ENCODE data around the gene TANC1. TPM values are rescaled to one million over a fixed set of nuclear protein-coding genes. Genes with fewer than 3 reads are reported as not detected.

The TANC1 gene
- total and polyA plus RNA-seq, 2 of the 4 experiments (the other 2 are of a cell fraction): 10.2 to 12.9 TPM

- POLR2A ChIA-PET (ENCODE audit: unreplicated experiment): interaction anchor here (0.7 kb wide), 1 partner anchor 13 kb away, joined by 5 read pairs; no protein-coding TSS in a partner anchor
- Histone ChIP-seq H3K18ac (ENCODE audit: low read depth, low read length) (0 out of 2 replicates have a peak overlapping the region, but pooled peaks have one; percentile 11), H4K20me1 (ENCODE audit: insufficient read depth, low read length) (peaks cover 11% of the 10 kb centered on the region; the same call in 1 of the 2 replicates), H3K27ac (ENCODE audit: insufficient read depth, low read length) (peak overlapping the region; percentile 53), H3K27me3 (ENCODE audit: control insufficient read depth, insufficient read depth, low read length) (no peaks in the 10 kb centered on the region), H4K8ac (ENCODE audit: low read depth in 2 of 2, low read length in 2 of 2) (peak overlapping the region; percentile 27 to 68; a peak in 2 of 4 replicates), H4K91ac (ENCODE audit: insufficient read depth, low read depth, low read length) (no peak overlapping the region), H4K5ac (ENCODE audit: low read depth, low read length) (0 out of 2 replicates have a peak overlapping the region, but pooled peaks have one; percentile 22), H2BK20ac (ENCODE audit: low read depth, low read length) (peak overlapping the region; percentile 55; the same call in 1 of the 2 replicates), H3K9me3 (ENCODE audit: control insufficient read depth, insufficient read depth, low read length) (no peaks in the 10 kb centered on the region), H2AK9ac (replicated peaks; ENCODE audit: low read depth, low read length, poor library complexity) (no peak overlapping the region), H2AFZ (replicated peaks; ENCODE audit: low read length, poor library complexity) (no peak overlapping the region), H3K36me3 (ENCODE audit: control insufficient read depth, insufficient read depth, low read length) (peaks cover 3% of the 10 kb centered on the region; the same call in 1 of the 2 replicates), H2BK5ac (ENCODE audit: low read depth, low read length, poor library complexity, severe bottlenecking) (peak overlapping the region; percentile 9), H2AK5ac (ENCODE audit: low read depth, low read length) (peak overlapping the region; percentile 42; the same call in 1 of the 2 replicates), H3K4me3 (ENCODE audit: insufficient read depth, low read depth, low read length) (no peak overlapping the region), H3K4ac (ENCODE audit: low read depth, low read length) (peak overlapping the region; percentile 64; the same call in 1 of the 2 replicates), H3K56ac (ENCODE audit: extremely low read depth, insufficient read depth, low read length) (no peak overlapping the region), H2BK15ac (ENCODE audit: low read depth, low read length) (peak overlapping the region; percentile 33; the same call in 1 of the 3 replicates), H3K4me2 (ENCODE audit: low read depth, low read length) (no peak overlapping the region), H2BK120ac (ENCODE audit: low read depth, low read length) (peak overlapping the region; percentile 47), H3K79me1 (ENCODE audit: low read depth in 1 of 2, low read length in 2 of 2) (peaks cover 35 to 75% of the 10 kb centered on the region in 2 experiments), H3K14ac (replicated peaks; ENCODE audit: low read depth, low read length) (peak overlapping the region; percentile 60; the same call in 1 of the 2 replicates), H3K9ac (ENCODE audit: low read depth, low read length) (no peak overlapping the region), H3K4me1 (ENCODE audit: control insufficient read depth, insufficient read depth, low read length) (peaks cover 22% of the 10 kb centered on the region), H3K9me1 (ENCODE audit: insufficient read depth, low read length) (peaks cover 32% of the 10 kb centered on the region), H3K23ac (ENCODE audit: low read depth, low read length) (no peak overlapping the region)
- in situ Hi-C loops (cut with MboI; ENCODE audit: low sequenced_read_pairs) (no loop called here), intact Hi-C loops (cut with micrococcal nuclease) (no loop called here), dilution Hi-C loops (cut with HindIII; ENCODE audit: low sequenced_read_pairs, unreplicated experiment) (no loop called here)
- TF ChIP-seq BHLHE40 (IDR thresholded peaks at IDR 0.05; ENCODE audit: low read depth, low read length): no peak
- TF ChIP-seq FOS (IDR thresholded peaks at IDR 0.05; ENCODE audit: low read depth, low read length): 0 out of 2 replicates have a peak, but pooled peaks have one; percentile 35
- peak; percentile 59 for DNase-seq
- WGBS, 2 experiments (ENCODE audit: extremely low coverage in 2 of 2, insufficient read length in 1 of 2): 50% methylated on average over 1 of the region's 1 CpG; no CpG with 5 or more reads in 1 of the 2 experiments
- CTCF ChIA-PET: no interaction called here
- peak; percentile 50 for ATAC-seq (ENCODE audit: low read depth)
- BruUV-seq (replicated peaks): no TSS peak
These were observed 78.5 kb downstream of the TANC1 start for GRCh38 chr2:159046966-159047365.

Data from IMR-90 (cell line).